Putamen (tissue), 1 donor: ENCODE data around the gene TMEM223.
"Not testable (repeated sequence)": the region's sequence is repeated elsewhere in the genome, so short reads cannot be mapped to it uniquely, and the experiment has no call there.

Experiments
- DNase-seq: peaks from one replicate; pipeline ENCODE4 v3.0.0-alpha.2; 2016; ENCODE audit warnings: low spot score

Gene TMEM223

GRCh38 chr11:62791501-62792201, at the start of gene TMEM223:
Gene TMEM223, minus strand, starts transcription at chr11:62792006. Its CDS starts 12 bp downstream, at chr11:62791994.
- DNase-seq = peak; percentile 89

- peak; percentile 58 for DNase-seq
Measured at GRCh38 chr11:62840721-62841360, 49.0 kb upstream of the TMEM223 start.

- peak; percentile 96 for DNase-seq
Measured at GRCh38 chr11:62839050-62839945, 47.5 kb upstream of the TMEM223 start, which contains the start of gene WDR74. Gene WDR74, minus strand, starts transcription at chr11:62839590. Its CDS starts 20 bp downstream, at chr11:62839570.

GRCh38 chr11:62835336-62835735, 43.5 kb upstream of the TMEM223 start:
- DNase-seq = no peak

- no peak for DNase-seq
Measured at GRCh38 chr11:62832336-62833234, 40.8 kb upstream of the TMEM223 start, which contains the start of gene TEX54. Gene TEX54, minus strand, starts transcription at chr11:62832841.

GRCh38 chr11:62831520-62832335, 39.9 kb upstream of the TMEM223 start, which contains the start of gene STX5:
Gene STX5, minus strand, starts transcription at chr11:62832051. Its CDS starts 808 bp downstream, at chr11:62831243.
- peak; percentile 99 for DNase-seq

- no peak for DNase-seq
Measured at GRCh38 chr11:62830904-62831519, 39.2 kb upstream of the TMEM223 start.

GRCh38 chr11:62828130-62828529, 36.3 kb upstream of the TMEM223 start:
- not testable (repeated sequence) for DNase-seq

- DNase-seq = no peak
Measured at GRCh38 chr11:62823677-62824076, 31.9 kb upstream of the TMEM223 start.

GRCh38 chr11:62817129-62817528, 25.3 kb upstream of the TMEM223 start:
- DNase-seq = no peak

- DNase-seq = no peak
Measured at GRCh38 chr11:62816557-62816956, 24.8 kb upstream of the TMEM223 start.

- no peak for DNase-seq
Measured at GRCh38 chr11:62811659-62812058, 19.9 kb upstream of the TMEM223 start.

GRCh38 chr11:62810748-62811147, 18.9 kb upstream of the TMEM223 start:
- no peak for DNase-seq

- DNase-seq = no peak
Measured at GRCh38 chr11:62806611-62807121, 14.9 kb upstream of the TMEM223 start.

- DNase-seq = no peak
Measured at GRCh38 chr11:62805961-62806441, 14.2 kb upstream of the TMEM223 start.

- DNase-seq = peak; percentile 95
Measured at GRCh38 chr11:62805076-62805892, 13.5 kb upstream of the TMEM223 start, which contains the start of gene NXF1. Gene NXF1, minus strand, starts transcription at chr11:62805440. Its CDS starts 84 bp downstream, at chr11:62805356.

- DNase-seq = no peak
Measured at GRCh38 chr11:62804310-62805075, 12.7 kb upstream of the TMEM223 start.

- DNase-seq = no peak
Measured at GRCh38 chr11:62801071-62801470, 9.3 kb upstream of the TMEM223 start.
